Measurements from ENCODE around the gene HYAL3.
"Not testable (repeated sequence)": the region's sequence is repeated elsewhere in the genome, so short reads cannot be mapped to it uniquely, and the experiment has no call there.

Gene HYAL3

GRCh38 chr3:50314342-50314741 is 15.1 kb upstream of the HYAL3 start:
- Mint-ChIP-seq H3K4me3 (no peak overlapping the region), H3K36me3 (peaks cover 18 to 31% of the 10 kb centered on the region in 2 donors), H3K9me3 (no peaks in the 10 kb centered on the region), H3K27me3 (no peaks in the 10 kb centered on the region), H3K27ac (no peak overlapping the region), H3K4me1 (peaks cover 23 to 29% of the 10 kb centered on the region in 2 donors)
- DNase-seq (no peak), ATAC-seq (replicated peaks) (no peak)

DNA sequence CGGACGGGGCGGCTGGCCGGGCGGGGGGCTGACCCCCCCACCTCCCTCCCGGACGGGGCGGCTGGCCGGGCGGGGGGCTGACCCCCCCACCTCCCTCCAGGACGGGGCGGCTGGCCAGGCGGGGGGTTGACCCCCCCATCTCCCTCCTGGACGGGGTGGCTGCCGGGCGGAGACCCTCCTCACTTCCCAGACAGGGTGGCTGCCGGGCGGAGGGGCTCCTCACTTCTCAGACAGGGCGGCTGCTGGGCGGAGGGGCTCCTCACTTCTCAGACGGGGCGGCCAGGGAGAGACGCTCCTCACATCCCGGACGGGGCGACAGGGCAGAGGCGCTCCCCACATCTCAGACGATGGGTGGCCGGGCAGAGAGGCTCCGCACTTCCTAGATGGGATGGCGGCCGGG is 12.8 kb upstream of the HYAL3 start:
- H3K9me3 Mint-ChIP-seq; H3K4me3 Mint-ChIP-seq; ATAC-seq (replicated peaks); H3K27me3 Mint-ChIP-seq; H3K27ac Mint-ChIP-seq; DNase-seq: not testable (repeated sequence)
- Mint-ChIP-seq H3K4me1 (peaks cover 11 to 14% of the 10 kb centered on the region in 2 donors), H3K36me3 (peaks cover 12 to 16% of the 10 kb centered on the region in 2 donors)

DNA sequence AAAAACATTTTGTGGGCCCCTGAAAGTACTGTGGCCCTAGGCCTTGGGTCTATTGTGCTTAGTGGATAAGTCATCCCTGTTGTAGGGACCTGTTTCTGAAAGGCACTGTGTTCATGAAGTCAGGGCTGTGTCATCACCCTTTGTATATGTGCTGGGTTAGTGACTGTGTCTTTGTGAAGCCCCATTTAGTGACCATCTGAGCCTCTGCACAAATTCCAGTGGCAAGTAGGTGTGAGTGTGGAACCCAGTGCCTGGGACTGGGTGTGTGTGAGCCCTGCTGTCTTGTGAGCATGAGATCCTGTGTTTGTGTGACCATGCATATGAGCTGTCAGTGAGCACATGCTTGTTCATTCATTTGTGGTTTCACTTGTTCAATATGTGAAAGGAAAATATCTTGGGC is 5.4 kb upstream of the HYAL3 start:
- DNase-seq (no peak), ATAC-seq (replicated peaks) (no peak)
- Mint-ChIP-seq H3K36me3 (peaks cover 0 to 3% of the 10 kb centered on the region in 2 donors), H3K9me3 (no peaks in the 10 kb centered on the region), H3K27ac (no peak overlapping the region), H3K4me1 (peaks cover 18 to 22% of the 10 kb centered on the region in 2 donors), H3K27me3 (no peaks in the 10 kb centered on the region), H3K4me3 (no peak overlapping the region)

GRCh38 chr3:50303013-50303815 is 4.0 kb upstream of the HYAL3 start, which contains the start of gene HYAL1:
Gene HYAL1 (minus strand): TSS chr3:50303574. CDS start chr3:50302956, 618 bp downstream.
- no peaks in the 10 kb centered on the region for H3K9me3 Mint-ChIP-seq
- H3K4me1 Mint-ChIP-seq: peaks cover 22 to 25% of the 10 kb centered on the region in 2 donors
- no peak within 1 kb of the TSS for H3K4me3 Mint-ChIP-seq
- no peaks in the 10 kb centered on the region for H3K27me3 Mint-ChIP-seq
- peak within 1 kb of the TSS; percentile 22 for H3K27ac Mint-ChIP-seq
- DNase-seq: no peak
- ATAC-seq (replicated peaks): no peak
- peaks cover under 1 to 6% of the 10 kb centered on the region in 2 donors for H3K36me3 Mint-ChIP-seq

GRCh38 chr3:50302095-50303012 is 3.1 kb upstream of the HYAL3 start:
- peak overlapping the region; percentile 22 for H3K27ac Mint-ChIP-seq
- DNase-seq (no peak), ATAC-seq (replicated peaks) (no peak)
- H3K27me3 Mint-ChIP-seq: no peaks in the 10 kb centered on the region
- H3K4me1 Mint-ChIP-seq: peaks cover 25 to 34% of the 10 kb centered on the region in 2 donors
- H3K9me3 Mint-ChIP-seq: no peaks in the 10 kb centered on the region
- H3K4me3 Mint-ChIP-seq: no peak overlapping the region
- H3K36me3 Mint-ChIP-seq: peaks cover 3 to 6% of the 10 kb centered on the region in 2 donors

DNA sequence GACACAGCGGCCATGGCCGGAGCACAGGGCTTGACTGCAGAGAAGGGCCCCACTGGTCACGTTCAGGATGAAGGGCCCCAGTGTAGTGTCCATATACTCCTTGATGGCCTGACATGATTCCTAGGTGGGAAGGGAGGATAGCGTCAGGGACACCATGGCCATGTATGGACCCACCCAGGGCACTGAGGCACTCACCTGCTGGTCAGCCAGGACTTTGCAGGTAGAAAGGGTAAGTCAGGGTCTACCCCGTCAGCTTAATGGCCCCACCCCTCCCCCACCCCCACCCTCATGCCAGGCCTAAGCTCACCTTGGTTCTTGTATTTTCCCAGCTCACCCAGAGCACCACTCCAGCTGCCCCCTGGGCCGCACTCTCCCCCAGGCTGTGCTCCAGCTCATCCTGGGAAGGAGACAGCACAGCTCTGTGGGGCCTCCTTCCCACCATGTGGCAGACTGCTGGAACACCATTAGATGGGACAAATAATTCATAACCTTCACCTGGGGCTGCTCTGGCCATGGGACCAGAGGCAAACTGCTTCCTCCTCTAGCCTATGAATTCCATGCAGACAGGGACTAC is 1.6 kb upstream of the HYAL3 start:
- H3K36me3 Mint-ChIP-seq: peaks cover 13 to 20% of the 10 kb centered on the region in 2 donors

DNA sequence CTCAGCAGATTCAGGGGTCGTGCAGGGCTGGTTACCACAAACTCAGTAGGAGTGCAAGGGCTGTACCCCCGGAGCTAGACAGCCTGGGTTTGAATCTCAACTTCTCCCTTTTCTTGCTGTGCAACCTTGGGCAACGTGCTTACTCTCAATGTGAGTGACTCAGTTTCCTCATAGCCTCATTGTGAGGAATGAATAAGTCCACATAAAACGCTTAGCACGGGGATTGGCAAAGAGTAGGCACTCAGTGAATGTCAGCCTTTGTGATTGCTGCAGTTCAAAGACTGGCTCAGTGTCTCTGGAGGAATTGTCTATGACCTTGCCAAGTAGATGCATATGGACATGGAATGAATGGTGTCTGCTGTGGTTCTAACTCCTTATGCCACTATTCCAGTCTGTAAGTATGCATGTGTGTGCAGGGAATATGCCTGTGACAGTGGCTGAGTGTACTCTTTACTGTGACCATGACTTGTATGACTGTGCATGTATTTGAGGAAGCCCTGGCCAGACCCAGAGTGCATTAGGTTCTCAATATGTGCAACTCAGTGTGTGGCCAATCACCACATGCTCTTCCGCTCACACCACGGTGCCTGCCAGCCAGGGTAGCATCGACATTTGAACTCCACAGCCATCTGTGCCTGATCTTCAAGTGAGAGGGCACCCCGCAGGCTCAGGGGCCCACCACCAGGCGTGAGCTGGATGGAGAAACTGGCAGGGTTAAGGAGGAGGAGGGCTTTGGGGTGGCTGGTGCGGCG is 900 bp upstream of the HYAL3 start:
- Mint-ChIP-seq H3K27me3 (no peaks in the 10 kb centered on the region), H3K27ac (peak overlapping the region; percentile 100), H3K4me3 (peak overlapping the region; percentile 98), H3K9me3 (no peaks in the 10 kb centered on the region), H3K4me1 (peaks cover 27 to 48% of the 10 kb centered on the region in 2 donors), H3K36me3 (peaks cover 14 to 21% of the 10 kb centered on the region in 2 donors)
- ATAC-seq (replicated peaks) (peak; percentile 12 to 25), DNase-seq (no peak)

More for the DNA sequence above, 1.6 kb upstream of the HYAL3 start:
- no peaks in the 10 kb centered on the region for H3K27me3 Mint-ChIP-seq
- ATAC-seq (replicated peaks): no peak
- no peaks in the 10 kb centered on the region for H3K9me3 Mint-ChIP-seq
- H3K4me3 Mint-ChIP-seq: peak overlapping the region; percentile 98
- H3K4me1 Mint-ChIP-seq: peaks cover 27 to 46% of the 10 kb centered on the region in 2 donors
- H3K27ac Mint-ChIP-seq: peak overlapping the region; percentile 100
- DNase-seq: no peak

GRCh38 chr3:50299638-50299928 is 378 bp upstream of the HYAL3 start:
- no peak for DNase-seq
- H3K36me3 Mint-ChIP-seq: peaks cover 14 to 21% of the 10 kb centered on the region in 2 donors
- no peaks in the 10 kb centered on the region for H3K27me3 Mint-ChIP-seq
- peak overlapping the region; percentile 98 for H3K4me3 Mint-ChIP-seq
- peak overlapping the region; percentile 100 for H3K27ac Mint-ChIP-seq
- H3K4me1 Mint-ChIP-seq: peaks cover 25 to 43% of the 10 kb centered on the region in 2 donors
- ATAC-seq (replicated peaks): no peak
- no peaks in the 10 kb centered on the region for H3K9me3 Mint-ChIP-seq

- Mint-ChIP-seq H3K27me3 (no peaks in the 10 kb centered on the region), H3K4me3 (peak overlapping the region; percentile 98), H3K4me1 (peaks cover 26 to 43% of the 10 kb centered on the region in 2 donors), H3K36me3 (peaks cover 14 to 21% of the 10 kb centered on the region in 2 donors), H3K9me3 (no peaks in the 10 kb centered on the region), H3K27ac (peak overlapping the region; percentile 100)
- ATAC-seq (replicated peaks): no peak
- no peak for DNase-seq
These were observed 1.1 kb downstream of the HYAL3 start for GRCh38 chr3:50297896-50298725.

- Mint-ChIP-seq H3K36me3 (peaks cover 14 to 28% of the 10 kb centered on the region in 2 donors), H3K27ac (peak overlapping the region; percentile 81), H3K9me3 (no peaks in the 10 kb centered on the region), H3K27me3 (no peaks in the 10 kb centered on the region), H3K4me1 (peaks cover 32 to 51% of the 10 kb centered on the region in 2 donors), H3K4me3 (peak overlapping the region in 1 of 2 donors; percentile 34)
- no peak for DNase-seq
- ATAC-seq (replicated peaks): no peak
These were observed 1.8 kb downstream of the HYAL3 start for GRCh38 chr3:50297384-50297775.

GRCh38 chr3:50296721-50297383 is 2.4 kb downstream of the HYAL3 start:
- Mint-ChIP-seq H3K27ac (peak overlapping the region; percentile 81), H3K27me3 (no peaks in the 10 kb centered on the region), H3K36me3 (peaks cover 14 to 29% of the 10 kb centered on the region in 2 donors), H3K9me3 (no peaks in the 10 kb centered on the region), H3K4me3 (peak overlapping the region in 1 of 2 donors; percentile 40), H3K4me1 (peaks cover 31 to 52% of the 10 kb centered on the region in 2 donors)
- ATAC-seq (replicated peaks) (no peak), DNase-seq (no peak)

- Mint-ChIP-seq H3K4me3 (no peak overlapping the region), H3K27ac (peak overlapping the region; percentile 37)
- no peak for ATAC-seq (replicated peaks)
These were observed 3.4 kb downstream of the HYAL3 start for GRCh38 chr3:50295553-50296431.

More at GRCh38 chr3:50295553-50296431, 3.4 kb downstream of the HYAL3 start:
- no peaks in the 10 kb centered on the region for H3K9me3 Mint-ChIP-seq
- H3K27me3 Mint-ChIP-seq: no peaks in the 10 kb centered on the region
- peaks cover 31 to 56% of the 10 kb centered on the region in 2 donors for H3K4me1 Mint-ChIP-seq
- peaks cover 20 to 35% of the 10 kb centered on the region in 2 donors for H3K36me3 Mint-ChIP-seq
- no peak for DNase-seq

Measured in stimulated activated naive B cell treated with anti-CD40 and anti-IgM and Interleukin-4, amounts not matched to agents 10 μg/mL and 1 μg/mL and 100 μg/mL, for 72 hours (primary cell).